ENCODE results near the gene B4GALNT4.
"Not testable (repeated sequence)": the region's sequence is repeated elsewhere in the genome, so short reads cannot be mapped to it uniquely, and the experiment has no call there.

GRCh38 chr11:410711-411110, 41.4 kb downstream of the B4GALNT4 start:
- TF ChIP-seq POLR2A (IDR thresholded peaks at IDR 0.05; ENCODE audit: low read depth, low read length); BHLHE40 (IDR thresholded peaks at IDR 0.05; ENCODE audit: low read depth, low read length); MAZ (IDR thresholded peaks at IDR 0.05; ENCODE audit: borderline replicate concordance, low read depth, low read length); USF2 (IDR thresholded peaks at IDR 0.05; ENCODE audit: low read depth, low read length); CEBPB (IDR thresholded peaks at IDR 0.05; ENCODE audit: low read depth, low read length); MAFK (IDR thresholded peaks at IDR 0.05; ENCODE audit: low read depth, low read length); CHD1 (IDR thresholded peaks at IDR 0.05; ENCODE audit: low read depth, low read length); RCOR1 (IDR thresholded peaks at IDR 0.05; ENCODE audit: insufficient replicate concordance, low read length); SMC3 (IDR thresholded peaks at IDR 0.05; ENCODE audit: low read depth, low read length); RFX5 (IDR thresholded peaks at IDR 0.05; ENCODE audit: low read depth, low read length); RAD21 (IDR thresholded peaks at IDR 0.05; ENCODE audit: low read length); MXI1 (IDR thresholded peaks at IDR 0.05; ENCODE audit: borderline replicate concordance, low read depth, low read length): not testable (repeated sequence)
- TF ChIP-seq, protein P1, sequence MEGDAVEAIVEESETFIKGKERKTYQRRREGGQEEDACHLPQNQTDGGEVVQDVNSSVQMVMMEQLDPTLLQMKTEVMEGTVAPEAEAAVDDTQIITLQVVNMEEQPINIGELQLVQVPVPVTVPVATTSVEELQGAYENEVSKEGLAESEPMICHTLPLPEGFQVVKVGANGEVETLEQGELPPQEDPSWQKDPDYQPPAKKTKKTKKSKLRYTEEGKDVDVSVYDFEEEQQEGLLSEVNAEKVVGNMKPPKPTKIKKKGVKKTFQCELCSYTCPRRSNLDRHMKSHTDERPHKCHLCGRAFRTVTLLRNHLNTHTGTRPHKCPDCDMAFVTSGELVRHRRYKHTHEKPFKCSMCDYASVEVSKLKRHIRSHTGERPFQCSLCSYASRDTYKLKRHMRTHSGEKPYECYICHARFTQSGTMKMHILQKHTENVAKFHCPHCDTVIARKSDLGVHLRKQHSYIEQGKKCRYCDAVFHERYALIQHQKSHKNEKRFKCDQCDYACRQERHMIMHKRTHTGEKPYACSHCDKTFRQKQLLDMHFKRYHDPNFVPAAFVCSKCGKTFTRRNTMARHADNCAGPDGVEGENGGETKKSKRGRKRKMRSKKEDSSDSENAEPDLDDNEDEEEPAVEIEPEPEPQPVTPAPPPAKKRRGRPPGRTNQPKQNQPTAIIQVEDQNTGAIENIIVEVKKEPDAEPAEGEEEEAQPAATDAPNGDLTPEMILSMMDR (conservative IDR thresholded peaks at IDR 0.05; ENCODE audit: low read depth, low read length), result not testable (repeated sequence)
- TF ChIP-seq, protein P2, sequence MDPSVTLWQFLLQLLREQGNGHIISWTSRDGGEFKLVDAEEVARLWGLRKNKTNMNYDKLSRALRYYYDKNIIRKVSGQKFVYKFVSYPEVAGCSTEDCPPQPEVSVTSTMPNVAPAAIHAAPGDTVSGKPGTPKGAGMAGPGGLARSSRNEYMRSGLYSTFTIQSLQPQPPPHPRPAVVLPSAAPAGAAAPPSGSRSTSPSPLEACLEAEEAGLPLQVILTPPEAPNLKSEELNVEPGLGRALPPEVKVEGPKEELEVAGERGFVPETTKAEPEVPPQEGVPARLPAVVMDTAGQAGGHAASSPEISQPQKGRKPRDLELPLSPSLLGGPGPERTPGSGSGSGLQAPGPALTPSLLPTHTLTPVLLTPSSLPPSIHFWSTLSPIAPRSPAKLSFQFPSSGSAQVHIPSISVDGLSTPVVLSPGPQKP (IDR thresholded peaks at IDR 0.05; ENCODE audit: borderline replicate concordance, low read depth, low read length), result not testable (repeated sequence)
